BE2C (cell line): ENCODE data around the gene ADAMTSL3.

Experiments used
- DNase-seq: peaks from one replicate; pipeline ENCODE4 v3.0.0-alpha.2; 2020
- H3K27me3 ChIP-seq: fragments of 250-450 bp; sonication (Bioruptor Pico); 2 replicates; pipeline ENCODE4 v1.5.1; 2020; ENCODE audit warnings: mild to moderate bottlenecking
- H3K36me3 ChIP-seq: fragments of 250-450 bp; sonication (Bioruptor Pico); 2 replicates; pipeline ENCODE4 v1.5.1; 2020; ENCODE audit warnings: mild to moderate bottlenecking
- H3K4me1 ChIP-seq: fragments of 250-450 bp; sonication (Bioruptor Pico); 2 replicates; pipeline ENCODE4 v1.5.1; 2020
- H3K4me3 ChIP-seq: 2 replicates; pipeline ENCODE4 v1.5.1; 2011; ENCODE audit warnings: low read depth, low read length
- H3K9me3 ChIP-seq: fragments of 250-450 bp; sonication (Bioruptor Pico); 2 replicates; pipeline ENCODE4 v1.5.1; 2020
- TF ChIP-seq, protein P1 (sequence below): IDR thresholded peaks from 2 replicates; pipeline ENCODE4 v1.5.1; 2012; ENCODE audit warnings: mild to moderate bottlenecking, low read depth, low read length

ADAMTSL3 gene

DNA sequence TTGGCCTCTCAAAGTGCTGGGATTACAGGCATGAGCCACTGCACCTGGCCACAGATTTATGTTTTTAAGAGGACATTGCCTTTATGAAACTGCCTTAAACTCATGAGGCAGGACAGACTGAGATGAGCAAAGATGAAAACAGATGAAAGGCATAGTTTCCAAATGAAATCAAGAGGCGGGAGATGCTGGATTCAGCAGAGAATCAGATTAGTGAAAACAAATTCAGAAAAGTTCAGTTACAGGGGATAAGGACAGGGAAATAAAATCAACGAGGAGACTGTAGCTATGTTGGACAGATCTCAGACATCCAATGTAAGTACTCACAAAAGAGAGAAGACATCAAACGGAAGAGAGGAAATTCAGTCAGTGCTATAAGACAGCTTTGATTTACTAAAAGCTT, 68.1 kb downstream of the ADAMTSL3 start:
- Histone ChIP-seq H3K4me3 (no peak overlapping the region), H3K9me3 (no peaks in the 10 kb centered on the region), H3K27me3 (peaks cover 10% of the 10 kb centered on the region), H3K36me3 (no peaks in the 10 kb centered on the region), H3K4me1 (no peaks in the 10 kb centered on the region)
- TF ChIP-seq, protein P1, sequence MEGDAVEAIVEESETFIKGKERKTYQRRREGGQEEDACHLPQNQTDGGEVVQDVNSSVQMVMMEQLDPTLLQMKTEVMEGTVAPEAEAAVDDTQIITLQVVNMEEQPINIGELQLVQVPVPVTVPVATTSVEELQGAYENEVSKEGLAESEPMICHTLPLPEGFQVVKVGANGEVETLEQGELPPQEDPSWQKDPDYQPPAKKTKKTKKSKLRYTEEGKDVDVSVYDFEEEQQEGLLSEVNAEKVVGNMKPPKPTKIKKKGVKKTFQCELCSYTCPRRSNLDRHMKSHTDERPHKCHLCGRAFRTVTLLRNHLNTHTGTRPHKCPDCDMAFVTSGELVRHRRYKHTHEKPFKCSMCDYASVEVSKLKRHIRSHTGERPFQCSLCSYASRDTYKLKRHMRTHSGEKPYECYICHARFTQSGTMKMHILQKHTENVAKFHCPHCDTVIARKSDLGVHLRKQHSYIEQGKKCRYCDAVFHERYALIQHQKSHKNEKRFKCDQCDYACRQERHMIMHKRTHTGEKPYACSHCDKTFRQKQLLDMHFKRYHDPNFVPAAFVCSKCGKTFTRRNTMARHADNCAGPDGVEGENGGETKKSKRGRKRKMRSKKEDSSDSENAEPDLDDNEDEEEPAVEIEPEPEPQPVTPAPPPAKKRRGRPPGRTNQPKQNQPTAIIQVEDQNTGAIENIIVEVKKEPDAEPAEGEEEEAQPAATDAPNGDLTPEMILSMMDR: no peak
- no peak for DNase-seq

DNA sequence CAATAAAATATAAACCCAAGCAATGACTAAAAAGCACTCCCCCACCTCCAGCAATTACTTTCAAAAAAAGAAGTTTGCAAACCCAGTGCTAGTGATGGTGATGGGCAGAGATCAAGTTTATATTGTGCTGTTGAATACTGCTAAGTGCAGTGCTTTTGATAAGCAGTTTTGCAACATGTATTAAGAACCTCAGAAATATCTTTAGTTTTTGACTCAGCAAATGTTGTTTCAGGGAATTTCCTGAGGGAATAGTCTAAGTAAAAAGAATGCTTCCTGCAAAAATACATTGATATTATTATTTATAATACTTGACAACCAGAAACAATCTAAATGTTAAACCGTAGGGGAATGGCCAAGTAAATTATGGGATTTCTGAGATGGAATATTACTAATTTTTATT, 69.3 kb downstream of the ADAMTSL3 start:
- no peaks in the 10 kb centered on the region for H3K9me3 ChIP-seq
- TF ChIP-seq, protein P1: no peak
- no peak overlapping the region for H3K4me3 ChIP-seq
- H3K4me1 ChIP-seq: no peaks in the 10 kb centered on the region
- DNase-seq: no peak
- H3K27me3 ChIP-seq: peaks cover 10% of the 10 kb centered on the region
- H3K36me3 ChIP-seq: no peaks in the 10 kb centered on the region

DNA sequence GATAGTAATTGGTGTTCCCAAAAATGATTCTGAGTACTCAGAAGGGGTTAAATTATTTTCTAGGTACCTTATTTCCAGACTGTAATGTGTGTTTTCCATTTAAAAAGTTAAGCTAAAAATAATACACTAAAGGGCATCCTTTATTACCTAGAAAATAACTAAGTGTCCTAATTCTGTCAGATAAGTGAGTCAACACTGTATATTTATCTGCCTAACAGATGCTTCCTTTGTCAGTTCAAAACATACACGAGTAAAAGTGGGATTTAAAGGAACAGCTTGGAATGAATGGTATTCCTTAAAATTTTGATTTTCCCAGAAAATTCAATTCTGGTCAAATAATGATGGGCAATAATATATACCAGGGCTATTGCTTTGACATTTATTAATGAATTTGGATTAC, 78.3 kb downstream of the ADAMTSL3 start:
- H3K4me3 ChIP-seq: no peak overlapping the region
- H3K9me3 ChIP-seq: no peaks in the 10 kb centered on the region
- no peaks in the 10 kb centered on the region for H3K36me3 ChIP-seq
- H3K4me1 ChIP-seq: no peaks in the 10 kb centered on the region
- TF ChIP-seq, protein P1: no peak
- DNase-seq: no peak
- 0 out of 2 replicates have a peak, but pooled peaks cover 4% of the 10 kb centered on the region for H3K27me3 ChIP-seq

DNA sequence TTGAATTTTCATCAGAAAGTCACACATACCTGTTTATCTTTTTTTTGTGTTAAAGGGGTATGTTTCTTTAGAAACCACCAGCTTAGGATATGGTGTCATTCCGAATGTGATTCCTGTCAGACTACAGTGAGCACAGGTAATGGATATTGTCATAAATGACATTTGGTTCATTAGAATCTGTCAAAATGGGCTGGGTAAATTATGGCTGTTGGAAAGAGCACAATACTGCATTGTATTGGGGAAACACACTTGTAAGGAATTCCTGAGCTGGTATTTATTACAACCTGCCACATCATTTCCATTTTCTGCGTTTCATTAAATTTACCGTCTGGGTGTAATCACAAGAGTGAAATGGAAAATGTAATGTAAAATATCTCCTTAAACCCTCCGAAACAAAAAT, 78.8 kb downstream of the ADAMTSL3 start:
- Histone ChIP-seq H3K4me3 (no peak overlapping the region), H3K4me1 (no peaks in the 10 kb centered on the region), H3K36me3 (no peaks in the 10 kb centered on the region), H3K9me3 (no peaks in the 10 kb centered on the region), H3K27me3 (0 out of 2 replicates have a peak, but pooled peaks cover 4% of the 10 kb centered on the region)
- no peak for DNase-seq
- TF ChIP-seq, protein P1: no peak

DNA sequence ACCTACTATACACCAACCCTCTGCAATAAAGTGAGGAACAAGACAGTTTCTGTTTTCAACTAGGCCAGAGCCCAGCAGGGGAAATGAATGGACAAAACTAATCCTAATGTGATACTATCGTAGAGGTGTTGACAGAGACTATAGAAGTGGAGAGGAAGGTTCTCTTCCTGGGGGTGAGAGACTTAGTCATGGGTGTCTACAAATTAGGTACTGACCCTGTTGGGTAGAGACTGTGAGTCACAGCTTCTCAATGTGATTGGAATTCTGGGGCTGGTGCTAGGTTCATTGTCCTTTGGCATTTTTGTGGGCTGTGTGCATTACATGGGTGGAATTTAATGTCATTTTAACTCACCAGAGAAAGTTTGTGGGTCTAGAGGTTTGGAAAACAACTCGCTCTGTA, 79.3 kb downstream of the ADAMTSL3 start:
- Histone ChIP-seq H3K4me1 (no peaks in the 10 kb centered on the region), H3K27me3 (0 out of 2 replicates have a peak, but pooled peaks cover 4% of the 10 kb centered on the region), H3K9me3 (no peaks in the 10 kb centered on the region), H3K4me3 (no peak overlapping the region), H3K36me3 (no peaks in the 10 kb centered on the region)
- TF ChIP-seq, protein P1: no peak
- no peak for DNase-seq

DNA sequence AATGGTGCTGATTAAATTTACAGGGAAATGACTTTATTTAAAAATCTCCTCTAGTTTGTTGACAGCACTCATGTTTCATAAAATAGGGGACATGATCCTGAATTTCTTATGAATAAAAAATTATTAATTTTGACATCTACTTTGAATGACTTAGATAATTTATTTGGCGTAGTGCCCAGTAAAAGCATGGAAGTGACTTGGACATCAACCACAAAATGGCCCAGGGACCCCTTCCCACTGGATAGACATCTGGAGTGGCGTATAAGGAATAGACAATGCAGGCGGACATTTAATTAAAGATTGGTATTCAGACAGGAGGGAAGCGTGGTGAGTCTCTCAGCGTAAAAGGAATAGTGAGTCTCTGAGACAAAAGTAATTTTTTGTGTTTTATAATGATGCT, 79.8 kb downstream of the ADAMTSL3 start:
- no peak for DNase-seq
- Histone ChIP-seq H3K9me3 (no peaks in the 10 kb centered on the region), H3K4me3 (no peak overlapping the region), H3K27me3 (0 out of 2 replicates have a peak, but pooled peaks cover 4% of the 10 kb centered on the region), H3K4me1 (no peaks in the 10 kb centered on the region), H3K36me3 (no peaks in the 10 kb centered on the region)
- TF ChIP-seq, protein P1: no peak
